ENCODE measurements around the gene PPP4R4.
"Not testable (repeated sequence)": the region's sequence is repeated elsewhere in the genome, so short reads cannot be mapped to it uniquely, and the experiment has no call there.

PPP4R4 gene

GRCh38 chr14:94269156-94269555 lies 95.0 kb downstream of the PPP4R4 start:
- DNase-seq (ENCODE audit: low read depth) = no peak

DNA sequence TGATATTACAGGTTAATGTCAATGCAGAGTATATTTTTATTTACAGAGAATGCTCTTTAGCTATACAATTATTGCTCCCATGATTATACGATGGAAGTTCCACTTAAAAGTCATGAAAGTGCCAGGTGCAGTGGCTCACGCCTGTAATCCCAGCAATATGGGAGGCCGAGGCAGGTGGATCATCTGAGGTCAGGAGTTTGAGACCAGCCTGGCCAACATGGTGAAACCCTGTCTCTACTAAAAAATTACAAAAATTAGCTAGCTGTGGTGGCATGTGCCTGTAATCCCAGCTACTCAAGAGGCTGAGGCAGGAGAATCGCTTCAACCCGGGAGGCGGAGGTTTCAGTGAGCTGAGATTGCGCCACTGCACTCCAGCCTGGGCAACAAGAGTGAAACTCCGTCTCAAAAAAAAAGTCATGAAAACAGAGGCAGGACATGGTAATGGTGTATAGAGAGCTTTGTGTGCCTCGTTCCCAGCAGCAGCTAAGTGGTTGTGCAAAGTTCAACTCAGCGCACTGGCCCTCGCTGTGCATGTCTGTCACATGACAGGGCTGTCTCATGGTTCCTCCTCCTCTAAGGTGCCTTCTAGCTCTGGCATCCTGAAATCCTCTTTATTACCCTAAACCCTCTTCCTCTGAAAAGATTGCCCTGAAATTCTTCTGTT lies 102.9 kb downstream of the PPP4R4 start:
- not testable (repeated sequence) for DNase-seq (ENCODE audit: low read depth)

- no peak for DNase-seq (ENCODE audit: low read depth)
These were observed 104.6 kb downstream of the PPP4R4 start for GRCh38 chr14:94278731-94279130.

- DNase-seq (ENCODE audit: low read depth) = no peak
These were observed 109.0 kb downstream of the PPP4R4 start for GRCh38 chr14:94282991-94283723.

DNA sequence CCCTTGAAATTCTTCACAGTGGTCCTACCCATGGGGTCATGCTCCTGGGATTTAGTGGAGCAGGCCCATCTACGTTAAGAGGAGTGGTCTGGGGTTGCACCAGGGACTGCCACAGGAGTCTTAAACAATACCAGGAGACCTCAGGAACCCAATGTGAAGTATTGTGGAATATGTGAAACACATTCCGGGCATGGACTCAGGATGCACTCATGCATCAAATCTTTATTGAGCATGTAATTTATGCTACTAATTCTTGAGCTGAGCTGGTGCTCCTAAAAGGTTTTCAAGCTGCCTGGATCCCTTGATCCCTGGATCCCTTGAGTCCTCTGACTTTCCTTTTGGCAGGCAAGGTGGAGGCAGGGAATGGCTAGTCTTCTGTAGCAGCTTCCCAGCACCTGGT lies 110.1 kb downstream of the PPP4R4 start:
- no peak for DNase-seq (ENCODE audit: low read depth)

DNA sequence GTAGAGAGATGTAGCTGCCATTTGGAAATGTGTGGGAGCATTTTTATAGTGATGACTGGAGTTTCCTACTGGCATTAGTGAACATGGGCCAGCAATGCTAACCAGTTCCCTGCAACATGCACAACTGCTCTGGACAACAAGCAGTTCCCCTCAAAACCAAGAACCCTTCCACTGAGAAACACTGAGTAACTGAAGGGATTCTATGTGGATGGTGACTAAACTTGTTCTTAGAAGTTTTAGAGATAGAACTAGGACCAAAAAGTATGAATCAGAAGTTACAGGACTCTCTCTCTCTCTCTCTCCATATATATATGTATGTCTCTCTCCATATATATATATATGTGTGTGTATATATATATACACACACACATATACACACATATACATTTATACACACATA lies 111.0 kb downstream of the PPP4R4 start:
- no peak for DNase-seq (ENCODE audit: low read depth)

GRCh38 chr14:94288610-94289465 lies 114.7 kb downstream of the PPP4R4 start:
- no peak for DNase-seq (ENCODE audit: low read depth)

DNA sequence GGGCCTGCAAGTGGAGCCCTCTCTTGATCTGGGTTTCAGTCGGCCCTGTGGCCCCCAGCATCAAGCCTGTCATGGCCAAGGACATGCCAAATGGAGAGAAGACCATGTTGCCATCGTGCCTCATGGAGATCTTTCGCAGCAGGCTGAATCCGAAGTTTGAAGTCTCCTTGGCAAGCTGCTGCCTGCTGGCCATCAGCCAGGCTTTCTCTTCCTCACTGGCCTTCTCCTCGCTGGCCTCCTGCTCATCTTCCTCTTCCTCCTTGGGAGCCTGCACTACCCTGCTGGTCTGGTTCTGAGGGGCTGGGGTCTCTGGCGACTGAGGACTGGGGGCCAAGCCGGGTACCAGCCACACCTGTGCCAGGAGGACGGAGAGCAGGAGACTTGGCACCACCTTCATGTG lies 116.1 kb downstream of the PPP4R4 start:
- no peak for DNase-seq (ENCODE audit: low read depth)

DNA sequence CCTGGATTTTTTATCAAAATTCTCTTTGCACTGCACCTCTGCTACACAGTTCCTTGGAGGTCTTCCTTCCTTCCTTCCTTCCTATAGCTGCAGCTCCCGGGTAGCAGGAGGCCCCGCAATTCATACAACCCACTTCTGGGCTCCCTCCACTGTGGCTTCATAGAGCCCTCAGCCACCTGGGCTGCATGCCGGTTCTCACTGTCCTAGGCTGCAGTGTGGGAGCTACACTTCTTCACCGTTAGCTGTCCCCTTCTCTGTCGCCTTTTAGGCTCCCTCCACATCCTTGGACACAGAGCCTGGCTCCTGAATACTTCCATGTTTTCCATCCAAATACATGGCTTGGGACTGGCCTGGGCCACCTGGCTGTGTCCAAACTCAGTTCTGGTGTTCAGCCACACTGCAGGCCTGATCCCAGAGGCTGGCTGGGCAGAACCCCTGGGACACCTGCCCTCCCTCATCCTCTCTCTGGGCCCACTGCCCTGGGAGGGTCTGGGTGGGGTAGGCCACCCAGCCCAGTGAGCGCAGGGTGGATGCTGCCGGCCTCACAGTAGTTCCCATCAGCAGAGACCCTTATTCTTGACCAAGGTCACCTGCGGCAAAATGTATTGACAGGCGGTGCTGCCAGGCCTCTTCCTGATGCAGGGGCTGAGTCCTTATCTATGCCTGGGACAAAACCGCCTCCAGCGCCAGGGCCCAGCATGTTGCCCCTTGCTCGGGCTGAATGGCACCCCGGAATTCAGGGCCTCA lies 117.2 kb downstream of the PPP4R4 start:
- DNase-seq (ENCODE audit: low read depth) = no peak

- DNase-seq (ENCODE audit: low read depth) = no peak
These were observed 117.9 kb downstream of the PPP4R4 start for GRCh38 chr14:94291906-94292525.

DNA sequence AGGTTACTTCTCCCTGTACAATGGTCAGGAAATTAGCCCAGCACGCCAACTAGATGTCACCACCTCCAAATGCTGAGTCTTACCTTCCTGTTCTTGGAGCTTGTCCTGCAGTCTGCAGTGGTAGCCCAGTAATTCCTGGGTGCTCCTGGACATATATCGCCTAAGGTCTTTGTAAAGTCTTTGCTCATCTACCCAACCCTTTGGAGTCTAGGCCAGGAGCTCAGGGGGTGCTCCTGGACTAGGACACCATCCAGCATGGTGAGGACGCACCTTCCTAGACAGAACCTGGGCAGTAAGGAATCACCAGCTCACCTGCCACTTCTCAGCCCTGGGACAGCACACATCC lies 118.4 kb downstream of the PPP4R4 start:
- no peak for DNase-seq (ENCODE audit: low read depth)

DNA sequence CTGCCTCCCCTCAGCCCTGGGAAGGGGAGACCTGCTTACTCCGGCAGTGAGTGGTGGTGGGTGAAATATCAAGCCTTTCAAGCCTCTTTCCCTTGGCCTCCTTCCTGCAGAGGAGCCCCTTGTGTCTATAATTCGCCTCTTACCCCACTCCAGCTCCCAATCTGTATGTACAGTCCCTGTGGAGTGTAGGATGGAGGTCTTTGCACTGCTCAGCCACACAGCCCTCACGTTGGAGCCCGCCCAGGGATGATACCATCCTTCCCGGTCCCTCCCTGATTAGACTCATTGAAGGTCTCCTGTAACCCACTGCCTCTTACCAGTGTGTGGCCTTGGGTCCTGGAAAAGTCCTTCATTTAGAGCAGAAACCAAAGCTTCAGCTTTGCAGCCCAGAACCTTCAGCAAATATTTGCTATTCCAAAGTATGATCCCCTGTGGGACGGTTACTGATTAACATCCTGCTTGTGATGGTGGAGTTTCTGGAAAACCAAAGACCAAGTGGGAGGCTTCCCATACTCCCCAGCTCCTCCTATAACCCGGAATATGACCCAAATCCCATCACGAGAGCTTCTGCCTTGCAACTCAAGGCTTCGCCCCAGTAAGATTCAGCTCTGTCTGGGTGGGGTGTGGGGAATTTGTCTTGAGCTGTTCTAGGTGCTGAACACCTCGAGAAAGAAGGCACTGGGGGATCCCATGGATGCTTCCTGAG lies 118.9 kb downstream of the PPP4R4 start, which contains the start of gene SERPINA10:
TSS of gene SERPINA10 (minus strand) at position 397 of the 706 bp plus-strand sequence. CDS start 2,675 bp downstream, outside the sequence.
- no peak for DNase-seq (ENCODE audit: low read depth)

GRCh38 chr14:94293578-94293924 lies 119.4 kb downstream of the PPP4R4 start:
- no peak for DNase-seq (ENCODE audit: low read depth)

DNA sequence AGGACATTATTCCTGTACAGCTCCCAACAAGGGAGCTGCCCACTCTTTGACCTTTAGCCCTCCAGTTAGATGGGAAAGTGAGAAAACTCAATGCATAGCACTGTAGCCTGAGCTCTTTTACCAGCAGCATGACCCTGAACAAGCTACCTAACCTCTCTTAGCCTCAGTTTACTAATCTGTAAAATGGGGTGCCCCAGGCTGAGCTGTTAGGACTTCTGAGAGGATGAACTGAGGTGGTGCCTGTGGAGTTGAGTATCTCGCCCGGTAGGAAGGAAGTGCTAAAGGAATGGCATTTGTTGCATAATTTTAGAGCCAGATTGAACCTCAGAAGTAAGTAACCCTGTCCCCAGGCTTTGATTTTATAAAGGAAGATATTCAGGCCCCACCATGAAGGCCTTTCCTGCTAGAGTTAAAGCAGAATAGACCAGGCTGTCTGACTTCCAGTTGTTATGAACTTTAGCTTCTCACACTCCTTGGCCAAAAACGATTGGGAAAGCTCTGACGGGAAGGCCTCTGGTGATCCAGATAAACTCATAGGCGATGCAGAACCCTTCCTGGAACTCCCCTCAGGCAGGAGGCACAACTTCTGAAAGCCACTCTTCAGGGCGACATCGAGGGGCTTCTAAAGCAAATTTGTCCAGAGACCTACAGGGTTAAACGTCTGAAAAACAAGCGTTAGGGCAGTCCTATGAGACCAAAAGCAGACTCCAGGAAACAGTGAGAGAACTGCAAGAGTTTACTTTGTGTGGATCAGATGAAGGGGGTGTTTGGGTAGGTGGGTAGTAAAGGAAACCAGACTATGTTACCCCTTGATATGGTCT lies 121.4 kb downstream of the PPP4R4 start:
- DNase-seq (ENCODE audit: low read depth) = no peak

DNA sequence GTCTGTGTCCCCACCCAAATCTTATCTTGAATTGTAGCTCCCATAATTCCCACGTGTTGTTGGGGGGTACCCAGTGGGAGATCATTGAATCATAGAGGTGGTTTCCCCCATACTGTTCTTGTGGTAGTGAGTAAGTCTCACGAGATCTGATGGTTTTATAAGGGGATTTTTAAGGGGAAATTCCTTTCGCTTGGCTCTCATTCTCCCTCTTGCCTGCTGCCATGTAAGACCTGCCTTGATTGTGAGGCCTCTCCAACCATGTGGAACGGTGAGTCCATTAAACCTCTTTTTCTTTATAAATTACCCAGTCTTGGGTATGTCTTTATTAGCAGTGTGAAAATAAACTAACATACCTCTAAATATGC lies 122.0 kb downstream of the PPP4R4 start:
- not testable (repeated sequence) for DNase-seq (ENCODE audit: low read depth)

DNA sequence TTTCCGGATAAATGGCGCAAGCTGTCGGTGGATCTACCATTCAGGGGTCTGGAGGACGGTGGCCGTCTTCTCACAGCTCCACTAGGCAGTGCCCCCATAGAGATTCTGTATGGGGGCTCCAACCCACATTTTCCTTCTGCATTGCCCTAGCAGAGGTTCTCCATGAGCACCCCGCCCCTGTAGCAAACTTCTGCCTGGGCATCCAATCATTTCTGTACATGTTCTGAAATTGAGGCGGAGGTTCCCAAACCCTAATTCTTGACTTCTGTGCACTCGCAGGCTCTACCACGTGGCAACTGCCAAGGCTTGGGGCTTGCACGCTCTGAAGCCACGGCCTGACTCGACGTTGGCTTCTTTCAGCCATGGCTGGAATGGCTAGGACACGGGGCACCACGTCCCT lies 124.0 kb downstream of the PPP4R4 start:
- no peak for DNase-seq (ENCODE audit: low read depth)

- no peak for DNase-seq (ENCODE audit: low read depth)
These were observed 129.0 kb downstream of the PPP4R4 start for GRCh38 chr14:94303111-94303510.

DNA sequence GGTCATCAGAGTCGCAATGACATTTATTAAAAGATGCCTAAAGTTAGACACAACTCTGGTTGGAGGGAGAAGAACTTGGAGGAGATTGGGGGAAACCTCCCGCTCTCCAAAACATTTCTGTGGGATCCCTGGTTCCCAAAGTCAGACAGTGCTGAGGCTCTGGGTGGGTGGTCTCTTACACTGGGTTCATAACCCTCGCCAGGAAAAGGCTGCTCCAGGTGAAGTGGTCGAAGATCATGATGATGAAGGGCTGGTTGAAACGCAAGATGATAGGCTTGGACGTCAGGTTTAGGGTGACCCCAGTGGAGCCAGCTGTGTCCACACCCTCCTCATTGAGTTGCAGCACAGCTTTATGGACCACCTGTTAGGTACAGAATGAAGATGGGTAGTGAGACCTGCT lies 130.1 kb downstream of the PPP4R4 start:
- DNase-seq (ENCODE audit: low read depth) = no peak

DNA sequence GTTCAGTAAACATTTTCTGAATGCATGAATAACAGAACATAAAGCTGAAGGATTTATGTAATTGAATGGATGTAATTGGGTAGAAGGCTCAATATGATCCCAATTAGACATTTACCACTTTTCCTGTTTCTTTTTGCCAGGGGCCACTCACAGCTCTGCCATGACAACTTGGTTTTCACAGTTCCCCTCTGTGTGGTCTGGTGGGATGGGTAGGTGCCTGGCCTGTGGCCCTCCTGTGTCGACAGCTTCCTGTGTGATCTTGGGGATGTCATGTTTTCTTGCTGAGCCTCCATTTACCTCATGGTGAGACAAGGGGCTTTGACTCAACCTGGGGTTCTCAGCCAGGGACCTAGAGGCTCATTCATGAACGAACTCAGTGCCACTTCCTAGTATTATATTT lies 131.5 kb downstream of the PPP4R4 start:
- DNase-seq (ENCODE audit: low read depth) = no peak

Measured in GM04503 (cell line).